ENCODE data around the gene PARS2. TPM values are rescaled to one million over a fixed set of nuclear protein-coding genes. Genes with fewer than 3 reads are reported as not detected.

PARS2 gene
- total RNA-seq (2014; rRNA removed; shearing (Covaris generic)): 5.8 and 7.3 TPM in 2 replicates

GRCh38 chr1:54764133-54764921 is at the start of gene PARS2:
Gene PARS2 (minus strand): TSS chr1:54764523. CDS start chr1:54759161, 5,362 bp downstream.
- DNase-seq (ENCODE audit: low read depth): peak; percentile 99

GRCh38 chr1:54814126-54814498 is 49.8 kb upstream of the PARS2 start:
- no peak for DNase-seq (ENCODE audit: low read depth)

DNA sequence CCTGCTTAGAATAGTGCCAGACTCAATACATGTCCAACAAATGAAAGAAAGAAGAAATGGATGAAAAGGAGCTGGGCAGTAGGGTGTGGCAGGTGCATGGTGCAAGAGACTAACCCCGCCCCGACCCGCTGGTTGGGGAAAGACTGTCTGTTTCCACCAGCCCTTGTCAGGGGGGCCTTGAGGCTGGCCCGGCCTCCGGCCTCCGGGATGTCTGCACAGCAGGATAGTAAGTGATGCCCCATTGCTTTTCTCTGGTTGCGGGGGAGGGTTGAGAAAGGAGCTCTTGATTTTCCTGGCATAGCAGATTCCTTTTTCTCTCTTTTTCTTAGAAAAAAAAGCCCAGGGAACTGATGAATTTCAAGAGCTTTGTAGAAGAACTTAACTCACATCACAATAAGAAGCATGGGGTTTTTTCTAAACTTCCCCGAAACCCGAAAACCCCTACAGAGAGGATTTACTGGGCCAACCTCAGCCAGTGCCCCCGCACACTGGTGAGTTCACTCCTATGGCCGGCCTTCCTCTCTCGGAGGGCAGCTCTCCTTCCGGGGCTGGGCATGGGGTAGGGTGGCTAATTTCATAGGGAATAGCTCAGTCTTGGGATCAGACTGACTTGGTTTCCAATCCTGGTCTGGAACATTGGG is 49.3 kb upstream of the PARS2 start:
- no peak for DNase-seq (ENCODE audit: low read depth)

GRCh38 chr1:54812801-54813484 is 48.6 kb upstream of the PARS2 start:
- DNase-seq (ENCODE audit: low read depth): no peak

DNA sequence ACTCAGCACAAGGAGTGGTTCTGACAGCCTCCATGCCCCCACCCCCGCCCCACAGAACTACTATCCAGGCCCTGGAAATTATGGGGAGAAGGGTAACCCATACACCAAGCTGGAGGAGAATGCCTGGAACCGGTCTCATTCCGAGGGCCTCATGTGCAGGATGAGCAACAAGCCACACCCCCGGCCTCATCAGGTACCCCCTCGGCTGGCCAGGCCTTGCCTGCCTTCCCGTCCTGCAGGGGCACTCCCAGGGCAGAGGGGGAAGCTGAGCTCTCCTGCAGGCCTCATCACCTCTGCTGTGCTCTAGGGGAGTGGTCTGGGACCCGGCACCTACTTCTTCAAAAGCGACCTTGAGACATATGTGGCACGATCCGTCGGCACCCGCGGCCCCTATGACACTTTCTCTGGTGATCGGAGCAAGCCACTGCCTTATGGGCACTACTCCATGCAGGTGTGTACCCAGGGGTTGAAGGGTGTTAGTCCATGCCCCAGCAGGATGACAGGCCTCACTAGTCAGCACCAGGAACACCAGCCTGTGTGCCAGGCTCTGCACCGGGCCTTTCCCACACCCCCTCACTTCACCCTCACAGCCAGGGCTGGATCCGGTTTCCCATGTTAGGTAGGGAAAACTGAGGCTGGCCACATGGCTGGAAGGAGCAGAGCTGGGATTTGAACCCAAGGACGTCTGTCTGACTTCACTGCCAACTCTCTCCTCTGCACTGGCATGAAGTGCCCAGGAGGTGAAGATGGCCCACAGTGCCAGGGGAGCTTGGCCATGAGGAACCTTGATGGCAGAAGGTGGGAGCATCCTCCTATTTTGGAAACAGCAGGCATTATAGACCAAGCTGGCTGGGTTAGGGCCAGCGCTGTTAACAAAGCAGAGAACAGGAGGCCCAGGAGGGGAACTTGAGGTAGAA is 47.7 kb upstream of the PARS2 start:
- no peak for DNase-seq (ENCODE audit: low read depth)

GRCh38 chr1:54811066-54811465 is 46.7 kb upstream of the PARS2 start:
- no peak for DNase-seq (ENCODE audit: low read depth)

GRCh38 chr1:54810153-54810942 is 46.0 kb upstream of the PARS2 start:
- DNase-seq (ENCODE audit: low read depth): peak; percentile 68

- DNase-seq (ENCODE audit: low read depth): no peak
Measured at GRCh38 chr1:54809496-54810074, 45.3 kb upstream of the PARS2 start.

- DNase-seq (ENCODE audit: low read depth): no peak
Measured at GRCh38 chr1:54808443-54809207, 44.3 kb upstream of the PARS2 start.

DNA sequence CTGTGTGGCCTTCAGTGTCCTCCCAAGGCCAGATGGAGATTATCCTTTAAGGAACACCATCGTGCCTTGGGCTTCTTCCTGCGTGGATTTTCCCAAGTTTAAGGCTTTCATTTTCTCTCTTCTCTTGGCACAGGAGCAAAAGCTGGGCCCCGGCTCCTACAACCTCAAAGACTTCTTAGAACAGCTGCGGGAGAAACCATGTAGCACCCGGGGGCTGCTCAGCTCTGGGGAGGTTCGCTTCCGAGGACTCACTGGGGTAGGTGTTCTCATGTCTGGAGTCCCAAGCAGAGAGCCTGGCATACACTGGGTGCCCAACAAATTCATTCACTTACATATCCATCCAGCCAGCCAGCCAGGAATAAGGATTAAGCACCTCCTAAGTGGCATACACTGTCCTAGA is 43.4 kb upstream of the PARS2 start:
- no peak for DNase-seq (ENCODE audit: low read depth)

DNA sequence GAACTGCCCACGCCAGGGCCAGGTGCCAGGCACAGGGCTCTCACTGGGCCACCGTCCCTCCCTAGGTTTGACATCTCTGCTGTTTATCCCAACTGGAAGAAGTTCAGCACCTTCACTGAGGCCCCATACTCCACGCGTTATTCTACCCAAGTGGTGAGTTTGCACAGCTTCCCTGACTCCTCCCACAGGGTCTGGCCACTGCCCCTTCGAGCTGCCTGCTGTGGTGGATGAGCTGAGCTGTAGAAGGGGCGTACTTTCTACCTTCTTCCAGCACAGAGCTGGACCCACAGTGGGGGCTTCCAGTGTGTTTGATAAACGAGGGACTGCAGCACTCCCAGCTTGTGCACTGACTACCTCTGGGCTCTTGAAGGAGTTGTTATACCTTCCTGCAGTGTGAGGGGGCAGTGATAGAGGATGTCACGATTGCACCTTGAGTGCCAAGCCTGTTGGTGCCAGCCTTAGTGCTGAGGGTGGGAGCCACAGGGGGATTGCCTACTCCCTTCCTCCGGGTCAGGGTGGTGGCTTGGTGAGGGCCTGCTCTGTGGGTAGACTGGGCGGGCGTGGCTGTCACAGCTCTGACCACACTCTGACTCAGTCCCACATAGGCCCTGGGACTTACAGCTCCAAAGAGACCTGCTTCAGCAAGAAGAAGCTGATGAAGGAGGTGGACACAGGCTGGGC is 42.7 kb upstream of the PARS2 start:
- peak; percentile 68 for DNase-seq (ENCODE audit: low read depth)

- no peak for DNase-seq (ENCODE audit: low read depth)
Measured at GRCh38 chr1:54805981-54806381, 41.7 kb upstream of the PARS2 start.

DNA sequence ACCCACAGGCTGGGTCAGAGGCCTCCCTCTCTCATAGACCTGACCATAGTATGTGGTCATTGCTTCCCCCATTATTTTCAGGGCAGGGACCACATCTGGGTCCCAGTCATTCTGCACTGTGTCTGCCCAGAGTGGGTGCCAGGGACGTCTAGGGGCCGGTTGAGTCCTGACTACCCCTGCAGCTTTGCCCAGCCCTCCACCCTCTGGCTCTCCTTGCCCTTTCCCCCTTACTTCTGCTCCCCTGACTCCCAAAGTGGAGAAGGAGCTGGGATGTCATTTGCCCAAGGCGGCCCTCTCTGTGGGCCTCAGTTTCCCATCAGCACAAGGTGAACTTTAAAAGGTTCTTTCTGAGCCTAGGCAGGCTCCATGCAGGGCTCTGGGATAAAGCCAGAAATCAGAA is 41.1 kb upstream of the PARS2 start:
- no peak for DNase-seq (ENCODE audit: low read depth)

DNA sequence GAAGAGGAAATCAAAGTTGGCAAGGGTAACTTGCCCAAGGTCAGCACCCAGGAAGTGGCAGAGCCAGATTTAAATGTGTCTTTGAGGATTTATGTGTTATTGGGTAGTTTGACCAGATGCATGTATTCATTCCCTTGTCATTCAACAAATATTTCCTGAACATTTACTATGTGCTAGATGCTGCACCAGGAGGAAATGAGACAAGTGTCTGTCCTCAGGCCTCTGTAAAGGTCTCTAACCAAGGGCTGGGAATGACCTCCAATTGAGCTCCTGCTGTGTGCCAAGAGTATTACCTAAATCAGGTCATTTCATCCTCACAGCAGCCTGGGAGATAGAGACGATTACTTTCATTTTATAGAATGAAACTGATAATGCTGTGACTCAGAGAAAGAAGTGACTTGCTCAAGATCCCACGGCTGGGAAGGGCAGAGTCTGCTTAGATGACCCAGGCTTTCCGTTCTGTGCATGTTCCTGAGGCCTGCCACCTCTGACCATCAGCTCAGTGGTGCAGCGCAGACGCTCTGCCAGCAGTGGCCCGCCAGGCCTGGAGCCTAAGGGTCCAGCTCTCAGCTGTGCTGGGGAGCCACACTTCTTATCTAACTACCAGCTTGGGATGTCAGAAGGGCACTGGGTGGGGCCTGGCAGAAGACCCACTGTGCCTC is 40.3 kb upstream of the PARS2 start:
- DNase-seq (ENCODE audit: low read depth): no peak

DNA sequence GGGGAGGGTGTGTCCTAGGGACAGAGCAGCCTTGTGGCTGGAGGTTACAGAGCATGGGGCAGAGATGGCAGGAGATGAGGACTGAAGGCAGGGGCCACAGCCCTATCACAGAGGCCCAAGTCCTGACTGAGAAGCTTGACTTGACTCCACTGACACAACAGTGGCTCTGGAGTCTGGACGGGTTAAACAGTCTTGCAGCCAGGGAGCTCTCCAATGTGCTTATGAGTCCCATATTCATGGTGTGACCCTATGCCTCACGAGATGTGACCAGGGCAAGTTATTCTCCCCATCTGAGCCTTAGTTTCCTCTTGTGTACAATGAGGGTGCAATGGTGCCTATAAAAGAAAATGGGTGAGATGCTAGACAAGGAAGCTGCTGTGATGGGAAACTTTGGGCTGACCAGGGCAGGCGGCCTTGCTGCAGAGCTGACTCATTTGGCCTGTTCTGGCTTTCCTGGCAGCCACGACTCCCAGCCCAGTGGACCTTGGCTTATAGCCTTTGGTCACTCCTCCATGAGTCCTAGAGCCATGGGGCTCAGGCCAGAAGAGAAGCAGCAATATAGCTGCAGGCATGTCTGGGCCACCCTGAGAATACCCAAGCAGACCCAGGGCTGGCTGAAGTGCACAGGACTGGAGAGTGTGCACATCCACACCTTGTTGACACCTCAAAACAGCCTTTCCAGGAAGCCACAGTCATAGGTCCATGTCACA is 39.6 kb upstream of the PARS2 start:
- no peak for DNase-seq (ENCODE audit: low read depth)

GRCh38 chr1:54800899-54801759 is 36.8 kb upstream of the PARS2 start, which contains the start of gene TTC22:
Gene TTC22 (minus strand): TSS chr1:54801323. CDS start chr1:54801163, 160 bp downstream.
- DNase-seq (ENCODE audit: low read depth): peak; percentile 32
